Measurements from ENCODE around the gene SH3TC1. TPM values are rescaled to one million over a fixed set of nuclear protein-coding genes. Genes with fewer than 3 reads are reported as not detected.

Gene SH3TC1
- 10 to 100 TPM in 3 of 7 donors, 1 to 10 TPM in 4; 4.6 to 34.5 (median 7.7) TPM for total RNA-seq
- polyA plus RNA-seq: 1 to 10 TPM; 1.1 to 3.4 TPM
- long read RNA-seq, donor 1, full-length matches to known transcripts: 4 of 10 reads
- long read RNA-seq, donor 1, partial matches to known transcripts: 6 of 10 reads
- long read RNA-seq, donor 1, other reads (novel, unspliced or antisense): 0 of 10 reads
- long read RNA-seq, donor 2, full-length matches to known transcripts: 1 of 1 reads
- long read RNA-seq, donor 2, partial matches to known transcripts: 0 of 1 reads
- long read RNA-seq, donor 2, other reads (novel, unspliced or antisense): 0 of 1 reads
- long read RNA-seq, donor 3, partial matches to known transcripts: 4 of 12 reads
- long read RNA-seq, donor 3, other reads (novel, unspliced or antisense): 7 of 12 reads

DNA sequence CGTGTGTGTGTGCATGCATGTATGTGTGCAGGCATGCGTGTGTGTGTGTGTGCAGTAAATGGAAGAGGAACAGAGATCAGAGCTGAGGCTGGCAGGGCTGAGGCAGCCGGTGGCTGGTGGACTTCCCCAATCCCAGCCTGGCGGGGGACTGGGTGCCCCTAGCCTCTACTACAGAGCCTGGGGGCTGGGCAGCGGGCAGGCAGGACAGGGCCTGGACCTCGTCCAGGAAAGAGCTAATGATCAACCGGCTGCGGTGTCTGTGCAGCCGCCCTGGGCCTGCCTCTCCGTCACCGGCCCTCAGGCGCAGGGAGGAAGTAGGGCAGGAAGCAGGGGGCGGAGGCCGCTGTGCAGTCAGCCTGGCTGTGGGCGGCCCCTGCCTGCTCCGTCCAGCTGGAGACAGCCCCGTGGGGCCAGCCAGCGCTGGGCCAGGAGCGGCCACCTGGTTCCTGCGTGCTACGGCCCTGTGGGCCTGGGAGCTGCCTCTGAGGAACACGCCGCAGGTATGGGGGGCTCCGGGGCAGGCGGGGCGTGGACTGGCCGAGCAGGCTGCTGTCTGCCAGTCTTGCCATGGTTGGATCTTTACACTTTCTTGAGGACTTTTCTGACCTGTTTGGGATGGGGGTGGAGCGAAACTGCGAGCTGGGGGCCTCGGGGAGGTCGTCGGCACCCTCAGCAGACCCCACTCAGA, at the start of gene SH3TC1:
Gene SH3TC1 (plus strand): TSS at position 385 of the 688 bp plus-strand sequence. CDS start 5,905 bp downstream, outside the sequence.
- TF ChIP-seq CTCF (IDR thresholded peaks at IDR 0.05): no peak
- TF ChIP-seq EP300 (IDR thresholded peaks at IDR 0.05): no peak
- TF ChIP-seq POLR2A (IDR thresholded peaks at IDR 0.05): no peak
- peak; percentile 74 to 84 (median 77) for DNase-seq

DNA sequence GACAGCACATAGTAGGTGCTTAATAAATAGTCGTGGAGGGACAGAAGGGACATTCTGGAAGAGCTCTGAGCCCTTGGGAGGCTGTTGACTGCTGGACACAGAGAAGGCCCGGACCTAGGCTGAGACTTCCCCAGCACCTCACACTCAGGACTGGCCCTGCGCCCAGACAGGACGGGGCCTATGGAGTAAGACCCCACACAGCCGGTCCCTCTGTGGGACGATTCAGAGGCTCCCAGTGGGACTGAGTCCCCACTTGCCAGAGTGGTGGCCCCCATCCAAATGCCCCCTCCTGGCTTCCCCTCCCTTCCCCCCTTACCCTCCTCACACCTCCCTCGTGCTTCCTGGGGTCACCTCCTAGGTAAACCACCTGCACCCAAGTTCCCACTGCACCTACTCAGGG, 49.4 kb upstream of the SH3TC1 start:
- WGBS, 3 donors: 75 to 81% (median 78%) methylated on average over 7 of the region's 7 CpGs
- TF ChIP-seq CTCF (IDR thresholded peaks at IDR 0.05) (no peak), EP300 (IDR thresholded peaks at IDR 0.05) (no peak), POLR2A (IDR thresholded peaks at IDR 0.05) (no peak)
- H3K27me3 ChIP-seq: no peaks in the 10 kb centered on the region
- no peak overlapping the region for H3K27ac ChIP-seq
- H3K4me3 ChIP-seq: no peak overlapping the region
- no peaks in the 10 kb centered on the region for H3K36me3 ChIP-seq
- H3K9me3 ChIP-seq: no peaks in the 10 kb centered on the region
- intact Hi-C loops (cut with DNase I): no loop called here
- no peak for DNase-seq
- H3K4me1 ChIP-seq (ENCODE audit: insufficient read depth): peaks cover 8% of the 10 kb centered on the region

More for the DNA sequence above, at the start of gene SH3TC1:
- Histone ChIP-seq H3K36me3 (no peaks in the 10 kb centered on the region), H3K4me1 (ENCODE audit: insufficient read depth) (peaks cover 12% of the 10 kb centered on the region), H3K27ac (peak within 1 kb of the TSS in 1 of 2 donors; percentile 12), H3K9me3 (no peaks in the 10 kb centered on the region), H3K27me3 (no peaks in the 10 kb centered on the region), H3K4me3 (peak within 1 kb of the TSS; percentile 12)
- intact Hi-C loops (cut with DNase I): no loop called here
- WGBS, 3 donors: 6 to 15% (median 8%) methylated on average over 24 to 32 of the region's 32 CpGs

- Histone ChIP-seq H3K27ac (no peak overlapping the region), H3K4me3 (no peak overlapping the region), H3K36me3 (no peaks in the 10 kb centered on the region), H3K9me3 (no peaks in the 10 kb centered on the region), H3K27me3 (no peaks in the 10 kb centered on the region), H3K4me1 (ENCODE audit: insufficient read depth) (peaks cover 6% of the 10 kb centered on the region)
- intact Hi-C loops (cut with DNase I): no loop called here
- no peak for DNase-seq
- 77 to 83% (median 78%) methylated on average over 29 of the region's 29 CpGs for WGBS, 3 donors
- TF ChIP-seq CTCF (IDR thresholded peaks at IDR 0.05): no peak
- TF ChIP-seq POLR2A (IDR thresholded peaks at IDR 0.05): no peak
- TF ChIP-seq EP300 (IDR thresholded peaks at IDR 0.05): no peak
Observed at GRCh38 chr4:8150152-8151090, 48.7 kb upstream of the SH3TC1 start.

GRCh38 chr4:8151165-8151650, 47.9 kb upstream of the SH3TC1 start:
- Histone ChIP-seq H3K36me3 (no peaks in the 10 kb centered on the region), H3K27ac (no peak overlapping the region), H3K27me3 (no peaks in the 10 kb centered on the region), H3K4me3 (no peak overlapping the region), H3K9me3 (no peaks in the 10 kb centered on the region), H3K4me1 (ENCODE audit: insufficient read depth) (peaks cover under 1% of the 10 kb centered on the region)
- TF ChIP-seq CTCF (IDR thresholded peaks at IDR 0.05): no peak
- no peak for TF ChIP-seq POLR2A (IDR thresholded peaks at IDR 0.05)
- no peak for TF ChIP-seq EP300 (IDR thresholded peaks at IDR 0.05)
- intact Hi-C loops (cut with DNase I): no loop called here
- WGBS, 3 donors: 86 to 91% (median 90%) methylated on average over 15 of the region's 15 CpGs
- no peak for DNase-seq
